Ovary (tissue), 3 donors: ENCODE data around the gene MCCD1.

Experiments
- CTCF ChIP-seq, 3 donors: fragments of 450-650 bp in 2 of 3; fragments of 200-600 bp in 1 of 3; IDR thresholded peaks; one replicate each; pipeline versions ENCODE4 v1.5.1 to v1.8.0; 2016 to 2022; ENCODE audit warnings: antibody characterized with exemption in 3 of 3, mild to moderate bottlenecking in 1 of 3
- EP300 ChIP-seq: sonication (generic); formaldehyde crosslinking; IDR thresholded peaks from one replicate; pipeline ENCODE4 v1.6.1; 2017; ENCODE audit warnings: antibody characterized with exemption
- POLR2A ChIP-seq: fragments of 450-650 bp; IDR thresholded peaks from one replicate; pipeline ENCODE4 v1.6.1; 2017; ENCODE audit warnings: antibody characterized with exemption, mild to moderate bottlenecking, moderate library complexity
- donor health status: DM: no; HTN: no; CAD: no.

GRCh38 chr6:31525553-31525931 is 3.2 kb upstream of the MCCD1 start:
- TF ChIP-seq CTCF (IDR thresholded peaks at IDR 0.05) = no peak
- TF ChIP-seq POLR2A = no peak
- no peak for TF ChIP-seq EP300
